ENCODE measurements around the gene FBLN2. TPM values are rescaled to one million over a fixed set of nuclear protein-coding genes. Genes with fewer than 3 reads are reported as not detected.

Gene FBLN2
- total RNA-seq, 4 donors from 2014 or later: 6.3 to 122 (median 25.7) TPM

DNA sequence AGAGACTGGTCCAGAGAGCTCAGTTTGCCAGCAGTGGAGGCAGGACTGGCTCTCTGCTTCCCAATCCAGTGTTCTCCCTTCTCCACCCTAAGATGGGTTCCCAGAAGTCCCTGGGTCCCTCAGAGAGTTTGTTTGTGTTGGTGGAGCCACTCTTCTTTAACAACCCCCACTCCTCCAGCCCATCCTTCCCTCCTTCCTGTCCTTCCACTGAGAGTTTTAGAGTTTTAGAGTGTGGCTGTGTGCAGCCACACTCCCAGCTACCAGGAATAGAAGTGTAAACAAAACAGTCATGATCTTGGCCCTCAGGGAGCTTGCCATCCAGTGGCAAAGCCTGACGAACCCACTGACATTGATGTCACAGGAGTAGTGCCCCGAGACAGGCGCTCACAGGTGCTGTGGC is 12.5 kb upstream of the FBLN2 start:
- Histone ChIP-seq H3K27ac (peak overlapping the region; percentile 9 to 74 (median 35)), H3K36me3 (no peaks in the 10 kb centered on the region), H3K27me3 (peaks cover 0 to 54% (median 0%) of the 10 kb centered on the region in 4 donors), H3K4me3 (no peak overlapping the region), H3K4me1 (peaks cover 13 to 60% (median 16%) of the 10 kb centered on the region in 3 donors), H3K9me3 (peaks cover 0 to 2% (median 0%) of the 10 kb centered on the region in 3 donors)
- TF ChIP-seq POLR2A (IDR thresholded peaks at IDR 0.05): no peak
- TF ChIP-seq, protein P1, sequence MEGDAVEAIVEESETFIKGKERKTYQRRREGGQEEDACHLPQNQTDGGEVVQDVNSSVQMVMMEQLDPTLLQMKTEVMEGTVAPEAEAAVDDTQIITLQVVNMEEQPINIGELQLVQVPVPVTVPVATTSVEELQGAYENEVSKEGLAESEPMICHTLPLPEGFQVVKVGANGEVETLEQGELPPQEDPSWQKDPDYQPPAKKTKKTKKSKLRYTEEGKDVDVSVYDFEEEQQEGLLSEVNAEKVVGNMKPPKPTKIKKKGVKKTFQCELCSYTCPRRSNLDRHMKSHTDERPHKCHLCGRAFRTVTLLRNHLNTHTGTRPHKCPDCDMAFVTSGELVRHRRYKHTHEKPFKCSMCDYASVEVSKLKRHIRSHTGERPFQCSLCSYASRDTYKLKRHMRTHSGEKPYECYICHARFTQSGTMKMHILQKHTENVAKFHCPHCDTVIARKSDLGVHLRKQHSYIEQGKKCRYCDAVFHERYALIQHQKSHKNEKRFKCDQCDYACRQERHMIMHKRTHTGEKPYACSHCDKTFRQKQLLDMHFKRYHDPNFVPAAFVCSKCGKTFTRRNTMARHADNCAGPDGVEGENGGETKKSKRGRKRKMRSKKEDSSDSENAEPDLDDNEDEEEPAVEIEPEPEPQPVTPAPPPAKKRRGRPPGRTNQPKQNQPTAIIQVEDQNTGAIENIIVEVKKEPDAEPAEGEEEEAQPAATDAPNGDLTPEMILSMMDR (IDR thresholded peaks at IDR 0.05): no peak
- WGBS, 2 donors: 75 to 83% methylated on average over 2 to 3 of the region's 3 CpGs
- intact Hi-C loops (cut with DNase I): no loop called here
- no peak for DNase-seq

DNA sequence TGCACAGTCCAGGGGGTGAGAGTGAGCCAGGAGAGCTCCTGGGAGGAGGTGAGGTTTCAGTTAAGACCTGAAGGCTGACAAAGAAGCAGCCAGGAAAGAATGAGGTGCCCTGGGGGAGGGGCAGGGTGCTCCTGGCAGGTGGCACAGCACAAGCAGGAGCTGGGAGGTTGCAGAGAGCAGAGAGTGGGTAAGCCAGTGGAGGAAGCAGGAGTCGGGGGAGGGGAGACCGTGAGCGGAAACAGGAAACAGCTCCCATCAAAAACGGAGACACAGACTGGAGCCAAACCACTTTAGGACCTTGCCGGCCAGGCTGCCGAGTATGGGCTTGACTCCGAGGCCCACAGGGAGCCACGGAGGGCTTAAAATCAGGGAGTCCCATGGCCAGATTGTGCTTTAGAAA is 12.1 kb upstream of the FBLN2 start:
- Histone ChIP-seq H3K27me3 (peaks cover 0 to 54% (median 0%) of the 10 kb centered on the region in 4 donors), H3K9me3 (peaks cover 0 to 6% (median 0%) of the 10 kb centered on the region in 3 donors), H3K4me3 (no peak overlapping the region), H3K4me1 (peaks cover 13 to 60% (median 16%) of the 10 kb centered on the region in 3 donors), H3K27ac (peak overlapping the region; percentile 9 to 74 (median 35)), H3K36me3 (no peaks in the 10 kb centered on the region)
- TF ChIP-seq POLR2A (IDR thresholded peaks at IDR 0.05): no peak
- TF ChIP-seq, protein P1 (IDR thresholded peaks at IDR 0.05): no peak
- intact Hi-C loops (cut with DNase I): no loop called here
- 29 to 30% methylated on average over 7 to 8 of the region's 8 CpGs for WGBS, 2 donors
- DNase-seq: no peak

DNA sequence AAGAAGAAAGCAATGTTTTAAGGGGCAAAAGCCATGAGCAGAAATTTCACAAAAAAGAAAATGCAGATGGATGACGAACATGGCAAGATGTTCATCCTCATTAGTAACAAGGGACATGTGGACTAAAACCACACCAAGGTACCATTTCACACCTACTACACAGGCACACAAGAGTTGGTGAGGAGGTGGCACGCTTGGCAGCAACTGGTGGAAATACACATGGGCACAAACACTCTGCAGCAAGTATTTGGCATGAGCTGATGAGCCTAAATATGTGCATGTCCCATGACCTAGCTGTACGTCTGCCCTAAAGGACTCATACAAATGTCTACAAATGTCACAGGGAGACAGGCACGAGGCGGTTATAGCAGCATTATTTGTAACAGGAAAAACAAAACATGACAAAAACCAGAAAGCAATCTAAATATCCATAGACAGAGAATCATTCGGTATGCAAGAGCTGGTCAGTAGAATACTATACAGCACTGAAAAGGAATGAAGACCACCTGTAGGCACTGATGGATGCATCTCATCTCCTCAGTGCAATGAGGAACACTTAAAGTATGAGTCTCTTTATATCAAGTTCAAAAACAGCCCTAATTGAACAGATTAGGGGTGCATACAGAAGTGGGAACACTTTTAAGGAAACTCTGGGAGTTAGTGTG is 11.5 kb upstream of the FBLN2 start:
- no peak overlapping the region for H3K4me3 ChIP-seq
- TF ChIP-seq, protein P1 (IDR thresholded peaks at IDR 0.05): no peak
- TF ChIP-seq POLR2A (IDR thresholded peaks at IDR 0.05): no peak
- peaks cover 0 to 11% (median 0%) of the 10 kb centered on the region in 3 donors for H3K9me3 ChIP-seq
- intact Hi-C loops (cut with DNase I): no loop called here
- no peaks in the 10 kb centered on the region for H3K36me3 ChIP-seq
- WGBS, 2 donors: 86 to 89% methylated on average over 6 of the region's 6 CpGs
- peak overlapping the region in 2 of 4 donors; percentile 74 to 81 for H3K27ac ChIP-seq
- H3K27me3 ChIP-seq: peaks cover 0 to 51% (median 0%) of the 10 kb centered on the region in 4 donors
- peaks cover 13 to 60% (median 16%) of the 10 kb centered on the region in 3 donors for H3K4me1 ChIP-seq
- DNase-seq: no peak

DNA sequence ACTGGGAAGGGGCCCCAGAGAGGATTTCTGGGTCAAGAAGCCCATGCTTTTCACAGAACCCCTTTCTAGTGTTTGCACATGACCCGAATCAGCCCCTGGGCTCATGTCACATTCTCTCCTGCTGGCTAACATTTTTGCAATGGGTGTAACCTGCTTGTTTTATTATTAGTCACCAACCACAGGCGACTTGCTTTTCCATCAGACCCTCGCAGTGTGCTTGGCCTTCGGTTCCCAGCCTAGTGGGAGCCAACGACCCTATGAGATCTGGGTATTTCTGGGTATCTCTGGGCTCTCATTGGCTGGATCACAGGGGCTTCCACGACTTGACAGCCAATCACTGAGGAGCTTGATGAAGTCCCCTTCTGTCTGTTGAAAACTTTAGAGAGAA is 11.0 kb upstream of the FBLN2 start:
- WGBS, 2 donors: 22 to 45% methylated on average over 6 of the region's 6 CpGs
- TF ChIP-seq, protein P1 (IDR thresholded peaks at IDR 0.05): no peak
- TF ChIP-seq POLR2A (IDR thresholded peaks at IDR 0.05): no peak
- H3K36me3 ChIP-seq: no peaks in the 10 kb centered on the region
- intact Hi-C loops (cut with DNase I): no loop called here
- no peak overlapping the region for H3K4me3 ChIP-seq
- peaks cover 13 to 59% (median 16%) of the 10 kb centered on the region in 3 donors for H3K4me1 ChIP-seq
- peak overlapping the region in 2 of 4 donors; percentile 74 to 81 for H3K27ac ChIP-seq
- H3K27me3 ChIP-seq: peaks cover 0 to 51% (median 0%) of the 10 kb centered on the region in 4 donors
- H3K9me3 ChIP-seq: peaks cover 0 to 11% (median 0%) of the 10 kb centered on the region in 3 donors
- DNase-seq: no peak

DNA sequence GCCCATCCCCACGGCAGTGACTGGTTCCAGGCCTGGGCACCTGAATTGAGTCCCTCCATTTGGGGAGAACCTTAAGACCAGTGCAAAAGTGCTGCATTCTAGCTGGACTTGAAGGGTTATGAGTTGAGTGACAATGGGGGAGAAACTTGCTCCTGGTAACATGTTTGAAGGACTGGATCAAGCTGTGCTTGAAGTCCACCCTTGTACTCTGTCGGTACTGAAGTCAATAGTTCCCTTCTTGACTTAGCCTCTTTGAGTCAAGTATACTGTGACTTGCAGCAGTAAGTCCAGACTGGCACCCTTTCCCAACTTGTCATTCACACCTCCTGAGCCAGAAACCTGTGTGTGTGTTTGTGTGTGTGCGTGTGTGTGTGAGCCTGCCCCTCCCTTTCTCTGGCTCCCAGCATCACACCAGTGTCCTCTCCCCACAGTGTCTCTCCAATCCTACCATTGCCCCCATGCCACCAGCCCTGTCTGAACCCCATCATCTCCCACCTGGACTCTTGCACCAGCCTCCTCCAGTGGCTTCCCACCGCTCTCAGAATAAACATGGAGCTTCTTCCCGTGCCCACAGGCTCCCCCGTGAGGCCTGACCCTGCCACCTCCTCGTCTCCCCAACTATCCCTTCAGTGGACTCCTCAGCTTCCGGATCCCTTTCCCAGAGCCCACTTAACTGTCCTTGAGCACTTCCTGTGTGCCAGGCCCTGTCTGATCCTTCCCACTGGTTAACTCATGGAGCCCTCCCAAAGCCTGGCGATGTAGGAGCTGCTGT is 10.2 kb upstream of the FBLN2 start:
- no peak for DNase-seq
- 88 to 90% methylated on average over 8 to 9 of the region's 9 CpGs for WGBS, 2 donors
- intact Hi-C loops (cut with DNase I): no loop called here
- no peak for TF ChIP-seq POLR2A (IDR thresholded peaks at IDR 0.05)
- TF ChIP-seq, protein P1 (IDR thresholded peaks at IDR 0.05): no peak
- Histone ChIP-seq H3K27ac (peak overlapping the region; percentile 25 to 81 (median 50)), H3K4me1 (peaks cover 8 to 51% (median 13%) of the 10 kb centered on the region in 3 donors), H3K4me3 (no peak overlapping the region), H3K9me3 (peaks cover 0 to 11% (median 0%) of the 10 kb centered on the region in 3 donors), H3K36me3 (no peaks in the 10 kb centered on the region), H3K27me3 (peaks cover 0 to 51% (median 0%) of the 10 kb centered on the region in 4 donors)
